ENCODE data around the gene TRAPPC1. TPM values are rescaled to one million over a fixed set of nuclear protein-coding genes. Genes with fewer than 3 reads are reported as not detected.

The TRAPPC1 gene
- total and polyA plus RNA-seq, 2 of the 4 experiments (the other 2 are of a cell fraction): 50.4 to 303 TPM

GRCh38 chr17:7885367-7886226 lies 46.1 kb downstream of the TRAPPC1 start:
- peak overlapping the region; percentile 100 for H3K27ac ChIP-seq (ENCODE audit: insufficient read depth, low read length)
- H2BK5ac ChIP-seq (ENCODE audit: low read depth, low read length, poor library complexity, severe bottlenecking): peak overlapping the region; percentile 98
- no peaks in the 10 kb centered on the region for H3K27me3 ChIP-seq (ENCODE audit: control insufficient read depth, insufficient read depth, low read length)
- dilution Hi-C loops (cut with HindIII; ENCODE audit: low sequenced_read_pairs, unreplicated experiment) (no loop called here), intact Hi-C loops (cut with micrococcal nuclease) (no loop called here), in situ Hi-C loops (cut with MboI; ENCODE audit: low sequenced_read_pairs) (no loop called here)
- no peaks in the 10 kb centered on the region for H3K9me3 ChIP-seq (ENCODE audit: control insufficient read depth, insufficient read depth, low read length)
- H2BK15ac ChIP-seq (ENCODE audit: low read depth, low read length): no peak overlapping the region; the same call in 2 of the 3 replicates
- H3K9ac ChIP-seq (ENCODE audit: low read depth, low read length): peak overlapping the region; percentile 99
- H3K9me1 ChIP-seq (ENCODE audit: insufficient read depth, low read length): peaks cover 12% of the 10 kb centered on the region
- no peak for TF ChIP-seq MAFK (IDR thresholded peaks at IDR 0.05; ENCODE audit: low read depth, low read length)
- no peak for TF ChIP-seq RCOR1 (IDR thresholded peaks at IDR 0.05; ENCODE audit: insufficient replicate concordance, low read length)
- no peak for TF ChIP-seq CTCF (conservative IDR thresholded peaks at IDR 0.05; ENCODE audit: low read depth, low read length)
- TF ChIP-seq CHD1 (IDR thresholded peaks at IDR 0.05; ENCODE audit: low read depth, low read length): no peak
- TF ChIP-seq, protein P1, sequence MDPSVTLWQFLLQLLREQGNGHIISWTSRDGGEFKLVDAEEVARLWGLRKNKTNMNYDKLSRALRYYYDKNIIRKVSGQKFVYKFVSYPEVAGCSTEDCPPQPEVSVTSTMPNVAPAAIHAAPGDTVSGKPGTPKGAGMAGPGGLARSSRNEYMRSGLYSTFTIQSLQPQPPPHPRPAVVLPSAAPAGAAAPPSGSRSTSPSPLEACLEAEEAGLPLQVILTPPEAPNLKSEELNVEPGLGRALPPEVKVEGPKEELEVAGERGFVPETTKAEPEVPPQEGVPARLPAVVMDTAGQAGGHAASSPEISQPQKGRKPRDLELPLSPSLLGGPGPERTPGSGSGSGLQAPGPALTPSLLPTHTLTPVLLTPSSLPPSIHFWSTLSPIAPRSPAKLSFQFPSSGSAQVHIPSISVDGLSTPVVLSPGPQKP (IDR thresholded peaks at IDR 0.05; ENCODE audit: borderline replicate concordance, low read depth, low read length): no peak
- TF ChIP-seq MAZ (IDR thresholded peaks at IDR 0.05; ENCODE audit: borderline replicate concordance, low read depth, low read length): 0 out of 2 replicates have a peak, but pooled peaks have one; percentile 16
- TF ChIP-seq RAD21 (IDR thresholded peaks at IDR 0.05; ENCODE audit: low read length): no peak
- no peak for TF ChIP-seq NFE2L2 (IDR thresholded peaks at IDR 0.05; ENCODE audit: low read depth, low read length)
- WGBS, 2 experiments (ENCODE audit: extremely low coverage in 2 of 2, insufficient read length in 1 of 2): 0% methylated on average over 18 of the region's 64 CpGs; no CpG with 5 or more reads in 1 of the 2 experiments
- BruUV-seq (replicated peaks): no TSS peak
- peaks cover 13% of the 10 kb centered on the region for H3K36me3 ChIP-seq (ENCODE audit: control insufficient read depth, insufficient read depth, low read length)
- peak overlapping the region; percentile 98 for H2AK5ac ChIP-seq (ENCODE audit: low read depth, low read length)
- peaks cover 11 to 59% of the 10 kb centered on the region in 2 experiments for H3K79me1 ChIP-seq (ENCODE audit: low read depth in 1 of 2, low read length in 2 of 2)
- peak overlapping the region; percentile 100 for H2AK9ac ChIP-seq (replicated peaks; ENCODE audit: low read depth, low read length, poor library complexity)
- H2BK120ac ChIP-seq (ENCODE audit: low read depth, low read length): peak overlapping the region; percentile 87
- H3K4me3 ChIP-seq (ENCODE audit: insufficient read depth, low read depth, low read length): peak overlapping the region; percentile 98
- H3K4me2 ChIP-seq (ENCODE audit: low read depth, low read length): peak overlapping the region; percentile 99
- H4K5ac ChIP-seq (ENCODE audit: low read depth, low read length): peak overlapping the region; percentile 92
- H4K8ac ChIP-seq (ENCODE audit: low read depth in 2 of 2, low read length in 2 of 2): peak overlapping the region; percentile 36 to 78; a peak in 3 of 4 replicates
- H3K14ac ChIP-seq (replicated peaks; ENCODE audit: low read depth, low read length): peak overlapping the region; percentile 98
- H3K4me1 ChIP-seq (ENCODE audit: control insufficient read depth, insufficient read depth, low read length): peaks cover 28% of the 10 kb centered on the region
- H2AFZ ChIP-seq (replicated peaks; ENCODE audit: low read length, poor library complexity): peak overlapping the region; percentile 86
- H4K91ac ChIP-seq (ENCODE audit: insufficient read depth, low read depth, low read length): peak overlapping the region; percentile 91
- peak overlapping the region; percentile 93 for H3K18ac ChIP-seq (ENCODE audit: low read depth, low read length)
- peak; percentile 14 for DNase-seq
- H4K20me1 ChIP-seq (ENCODE audit: insufficient read depth, low read length): peaks cover 14% of the 10 kb centered on the region
- peak overlapping the region; percentile 99 for H3K4ac ChIP-seq (ENCODE audit: low read depth, low read length)
- no peak overlapping the region for H2BK20ac ChIP-seq (ENCODE audit: low read depth, low read length)
- ATAC-seq (ENCODE audit: low read depth): peak; percentile 2; the same call in 1 of the 2 replicates
- POLR2A ChIA-PET (ENCODE audit: unreplicated experiment): no interaction called here
- CTCF ChIA-PET: interaction anchor here (0.6 kb wide), 2 partner anchors 22 to 23 kb away, joined by 3 to 4 read pairs; no protein-coding TSS in a partner anchor
- H3K56ac ChIP-seq (ENCODE audit: extremely low read depth, insufficient read depth, low read length): peak overlapping the region; percentile 87
- H3K23ac ChIP-seq (ENCODE audit: low read depth, low read length): peak overlapping the region; percentile 96

Data from IMR-90 (cell line).